GM18498 (cell line): ENCODE results near the gene FBN1.

Experiments
- ATAC-seq: cut with Tn5 transposase; IDR thresholded peaks from one replicate; pipeline ENCODE4 v1.9.1; 2021; ENCODE audit warnings: mild to moderate bottlenecking, moderate library complexity; ENCODE audit not compliant: unreplicated experiment

The FBN1 gene

GRCh38 chr15:48475600-48476395 is 169.7 kb downstream of the FBN1 start:
- no peak for ATAC-seq

- ATAC-seq, result no peak
Measured at GRCh38 chr15:48473667-48474066, 171.8 kb downstream of the FBN1 start.

- ATAC-seq, result no peak
Measured at GRCh38 chr15:48472756-48473155, 172.8 kb downstream of the FBN1 start.

GRCh38 chr15:48471073-48471472 is 174.4 kb downstream of the FBN1 start:
- ATAC-seq, result no peak

GRCh38 chr15:48470096-48470495 is 175.4 kb downstream of the FBN1 start:
- ATAC-seq, result no peak

GRCh38 chr15:48469681-48470080 is 175.8 kb downstream of the FBN1 start:
- ATAC-seq, result no peak

- no peak for ATAC-seq
Measured at GRCh38 chr15:48469271-48469670, 176.2 kb downstream of the FBN1 start.

- ATAC-seq, result no peak
Measured at GRCh38 chr15:48467801-48468200, 177.7 kb downstream of the FBN1 start.

GRCh38 chr15:48466820-48467219 is 178.7 kb downstream of the FBN1 start:
- ATAC-seq, result no peak

GRCh38 chr15:48466079-48466478 is 179.4 kb downstream of the FBN1 start:
- ATAC-seq, result no peak

GRCh38 chr15:48465410-48465809 is 180.1 kb downstream of the FBN1 start:
- no peak for ATAC-seq

- ATAC-seq, result no peak
Measured at GRCh38 chr15:48463366-48463880, 182.1 kb downstream of the FBN1 start.

GRCh38 chr15:48462688-48463087 is 182.8 kb downstream of the FBN1 start:
- no peak for ATAC-seq

- ATAC-seq, result no peak
Measured at GRCh38 chr15:48459571-48460442, 185.7 kb downstream of the FBN1 start.

GRCh38 chr15:48458876-48459275 is 186.6 kb downstream of the FBN1 start:
- no peak for ATAC-seq

- ATAC-seq, result no peak
Measured at GRCh38 chr15:48456134-48456533, 189.4 kb downstream of the FBN1 start.

GRCh38 chr15:48451736-48452135 is 193.8 kb downstream of the FBN1 start:
- ATAC-seq, result no peak

- ATAC-seq, result no peak
Measured at GRCh38 chr15:48451241-48451640, 194.3 kb downstream of the FBN1 start.

- no peak for ATAC-seq
Measured at GRCh38 chr15:48449734-48450133, 195.8 kb downstream of the FBN1 start.

GRCh38 chr15:48447657-48448056 is 197.9 kb downstream of the FBN1 start:
- ATAC-seq, result no peak

GRCh38 chr15:48447058-48447457 is 198.5 kb downstream of the FBN1 start:
- ATAC-seq, result no peak

- ATAC-seq, result no peak
Measured at GRCh38 chr15:48442011-48442410, 203.5 kb downstream of the FBN1 start.
